Right forelimb (tissue), 1 donor: ENCODE data around the gene THRA.
"Not testable (repeated sequence)": the region's sequence is repeated elsewhere in the genome, so short reads cannot be mapped to it uniquely, and the experiment has no call there.

Experiments
- DNase-seq: peaks from one replicate; pipeline ENCODE4 v3.0.0-alpha.2; 2018

Gene THRA

DNA sequence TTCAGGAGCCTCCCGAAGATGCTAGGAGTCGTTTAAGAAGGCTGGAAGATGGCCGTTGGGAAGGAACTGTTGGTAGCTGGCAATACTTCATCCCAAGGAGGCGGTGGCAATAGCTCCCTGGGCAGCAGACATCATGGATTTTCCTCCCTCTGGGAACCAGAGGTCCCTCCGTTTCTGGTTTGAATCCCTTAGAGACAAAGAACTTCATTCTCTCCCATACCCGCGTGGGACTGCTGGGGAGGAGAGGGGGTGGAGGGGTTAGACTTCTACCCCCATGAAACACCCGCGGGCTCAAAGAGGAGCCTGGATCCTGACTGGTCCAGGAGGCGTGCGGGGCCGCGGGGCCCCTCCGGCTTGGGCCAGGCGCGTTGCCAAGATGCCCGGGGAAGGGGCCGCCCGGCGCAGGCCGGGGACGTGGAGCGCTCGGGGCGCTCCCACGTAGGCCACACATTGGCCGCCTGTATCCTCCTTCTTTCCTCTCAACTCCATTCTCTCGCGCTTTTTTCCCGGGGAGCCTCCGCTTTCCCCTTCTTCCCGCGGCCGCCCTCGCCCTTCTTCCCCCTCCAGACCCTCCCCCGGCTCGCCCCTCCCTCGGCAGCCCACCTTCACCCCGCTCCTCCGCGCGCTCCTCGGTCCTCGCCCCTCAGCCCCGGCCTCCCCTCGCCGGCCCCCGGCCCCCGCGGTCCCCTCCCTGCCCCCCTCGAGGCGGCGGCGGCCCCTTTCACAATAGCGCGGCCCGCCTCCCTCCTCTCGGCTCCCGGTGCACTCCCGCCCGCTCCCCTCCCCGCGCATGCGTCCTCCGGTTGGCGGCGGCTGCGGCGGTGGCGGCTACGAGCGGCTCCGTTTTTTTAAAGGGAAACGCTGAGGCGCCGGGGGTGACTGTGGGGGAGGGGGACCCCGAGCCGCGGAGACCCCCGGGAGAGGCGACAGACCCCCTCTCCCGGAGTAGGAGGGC lies 58.7 kb downstream of the THRA start, which contains the start of gene MSL1:
Gene MSL1, plus strand, starts transcription at position 791 of the 955 bp plus-strand sequence. CDS start 642 bp downstream, outside the sequence.
- peak; percentile 95 for DNase-seq

DNA sequence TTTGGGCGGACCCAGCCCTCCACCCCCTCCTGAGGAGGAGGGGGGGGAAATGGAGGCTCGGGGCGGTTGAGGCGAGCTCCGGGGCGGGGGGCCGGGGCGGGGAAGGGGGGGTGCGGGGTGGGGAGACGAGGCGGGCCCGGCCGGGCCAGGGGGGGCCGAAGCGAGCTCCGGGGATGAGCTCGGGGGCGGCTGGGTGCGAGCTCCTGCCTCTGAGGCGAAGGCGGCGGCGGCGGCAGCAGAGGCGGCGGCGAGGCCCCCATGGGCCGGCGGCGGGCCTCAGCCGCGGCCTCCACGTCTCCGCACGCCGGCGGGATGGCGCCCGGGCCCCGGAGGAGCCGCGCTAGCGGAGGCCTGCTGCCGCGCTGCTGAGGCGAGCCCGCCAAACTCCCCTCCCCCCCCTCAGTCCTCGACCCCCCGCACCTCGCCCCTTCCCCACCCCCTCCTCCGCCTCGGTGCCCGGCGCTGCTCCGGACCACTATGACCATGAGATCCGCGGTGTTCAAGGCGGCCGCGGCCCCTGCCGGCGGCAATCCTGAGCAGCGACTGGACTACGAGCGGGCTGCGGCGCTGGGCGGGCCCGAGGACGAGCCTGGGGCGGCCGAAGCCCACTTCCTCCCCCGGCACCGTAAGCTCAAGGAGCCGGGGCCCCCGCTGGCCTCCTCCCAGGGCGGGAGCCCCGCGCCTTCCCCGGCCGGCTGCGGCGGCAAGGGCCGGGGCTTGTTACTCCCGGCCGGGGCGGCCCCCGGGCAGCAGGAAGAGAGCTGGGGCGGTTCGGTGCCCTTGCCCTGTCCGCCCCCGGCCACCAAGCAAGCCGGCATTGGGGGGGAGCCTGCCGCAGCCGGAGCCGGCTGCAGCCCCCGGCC lies 59.6 kb downstream of the THRA start:
- DNase-seq = peak; percentile 73

DNA sequence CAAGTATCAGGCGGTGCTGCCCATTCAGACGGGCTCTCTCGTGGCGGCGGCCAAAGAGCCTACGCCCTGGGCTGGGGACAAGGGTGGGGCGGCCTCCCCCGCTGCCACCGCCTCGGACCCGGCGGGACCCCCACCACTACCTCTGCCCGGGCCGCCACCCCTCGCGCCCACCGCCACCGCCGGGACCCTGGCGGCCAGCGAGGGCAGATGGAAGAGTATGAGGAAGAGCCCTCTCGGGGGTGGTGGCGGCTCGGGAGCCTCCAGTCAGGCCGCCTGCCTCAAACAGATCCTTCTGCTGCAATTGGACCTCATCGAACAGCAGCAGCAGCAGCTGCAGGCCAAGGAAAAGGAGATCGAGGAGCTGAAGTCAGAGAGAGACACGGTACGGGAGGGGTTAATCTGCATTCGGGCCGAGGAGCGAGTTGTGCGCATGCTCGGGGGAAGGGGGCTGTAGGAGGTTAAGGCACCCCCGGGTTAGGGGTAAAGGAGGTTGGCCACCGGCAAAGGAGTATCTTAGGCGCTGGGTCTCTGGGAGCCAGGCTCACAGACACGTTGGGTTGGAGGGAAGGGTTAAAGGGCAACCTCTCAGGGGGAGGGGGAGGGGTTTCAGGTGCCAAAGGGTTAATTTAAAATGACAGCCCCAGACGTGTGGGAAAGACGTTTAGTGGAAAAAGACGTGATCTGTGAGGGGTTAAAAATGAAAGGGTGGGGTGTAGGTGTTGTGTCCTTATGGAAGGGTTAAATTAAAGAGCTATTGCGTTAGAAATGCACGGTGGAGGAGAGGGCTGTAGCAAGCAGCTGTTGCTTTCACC lies 60.4 kb downstream of the THRA start:
- peak; percentile 72 for DNase-seq

DNA sequence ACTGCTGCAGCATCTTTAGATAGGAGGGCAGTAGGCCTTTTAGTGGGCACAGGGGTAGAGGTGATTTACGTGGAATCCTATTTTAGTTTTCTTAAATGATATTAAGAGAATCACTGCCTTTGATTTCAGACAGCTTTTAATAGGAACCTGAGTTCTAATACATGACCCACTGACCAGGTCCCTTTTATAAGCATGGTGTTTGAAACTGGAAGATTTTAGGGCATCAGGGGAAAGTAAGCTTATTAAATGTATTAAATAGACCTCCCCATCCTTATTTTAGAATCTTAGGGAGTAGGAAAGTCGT lies 61.0 kb downstream of the THRA start:
- no peak for DNase-seq

DNA sequence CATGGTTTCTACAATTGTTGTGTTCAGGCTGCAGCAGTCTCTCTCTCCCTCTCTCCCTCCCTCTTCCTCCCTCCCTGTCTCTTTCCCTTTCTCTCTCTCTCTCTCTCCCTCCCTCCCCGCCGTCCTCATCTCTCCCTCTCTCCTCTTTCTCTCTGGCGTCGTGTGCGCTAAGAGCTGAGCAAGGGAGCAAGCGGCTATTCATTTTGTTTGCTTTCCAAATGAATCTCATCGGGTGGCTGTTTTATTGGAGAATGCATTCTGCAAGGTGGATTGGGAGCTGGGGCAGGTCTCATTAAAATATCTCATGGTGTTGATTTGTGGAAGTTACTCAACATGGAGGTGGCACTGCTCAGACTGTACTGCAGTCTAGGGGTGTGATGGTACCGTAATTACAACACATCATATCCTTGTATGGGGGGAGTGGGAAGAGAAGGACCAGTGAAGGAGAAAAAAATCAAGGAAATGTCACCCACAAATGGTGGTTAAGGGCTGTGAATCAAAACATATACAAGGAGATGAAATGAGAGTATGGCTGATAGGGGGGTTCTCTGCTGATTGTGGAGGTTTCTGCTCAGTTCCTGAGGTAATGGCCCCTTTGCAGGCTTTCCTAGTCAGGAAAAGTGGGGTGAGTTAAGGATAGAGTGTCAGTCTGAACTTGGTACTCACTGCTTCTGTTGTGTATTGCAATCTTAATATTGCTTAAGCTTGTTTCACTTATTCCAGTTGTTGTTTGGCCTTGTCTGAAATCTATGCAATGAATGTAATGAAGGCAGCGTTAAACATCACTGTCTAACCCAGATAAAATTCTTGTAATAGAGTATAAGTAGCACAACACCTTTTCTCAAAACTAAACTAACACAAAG lies 61.7 kb downstream of the THRA start:
- no peak for DNase-seq

DNA sequence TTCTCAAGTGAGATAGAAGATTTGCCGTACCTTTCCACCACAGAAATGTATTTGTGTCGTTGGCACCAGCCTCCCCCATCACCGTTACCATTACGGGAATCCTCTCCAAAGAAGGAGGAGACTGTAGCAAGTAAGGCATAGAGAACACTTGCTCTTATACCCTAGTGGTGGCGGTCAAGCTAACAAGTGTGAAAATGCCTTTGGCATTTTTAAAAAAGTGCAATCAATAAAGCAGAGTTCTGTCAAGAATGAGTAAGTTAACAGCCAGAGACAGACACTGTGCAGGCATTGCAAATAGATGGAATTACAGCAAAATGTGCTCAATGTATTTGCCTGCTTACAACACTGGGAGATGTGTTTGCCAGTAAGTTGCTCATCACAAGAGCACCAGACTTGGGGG lies 66.7 kb downstream of the THRA start:
- no peak for DNase-seq

DNA sequence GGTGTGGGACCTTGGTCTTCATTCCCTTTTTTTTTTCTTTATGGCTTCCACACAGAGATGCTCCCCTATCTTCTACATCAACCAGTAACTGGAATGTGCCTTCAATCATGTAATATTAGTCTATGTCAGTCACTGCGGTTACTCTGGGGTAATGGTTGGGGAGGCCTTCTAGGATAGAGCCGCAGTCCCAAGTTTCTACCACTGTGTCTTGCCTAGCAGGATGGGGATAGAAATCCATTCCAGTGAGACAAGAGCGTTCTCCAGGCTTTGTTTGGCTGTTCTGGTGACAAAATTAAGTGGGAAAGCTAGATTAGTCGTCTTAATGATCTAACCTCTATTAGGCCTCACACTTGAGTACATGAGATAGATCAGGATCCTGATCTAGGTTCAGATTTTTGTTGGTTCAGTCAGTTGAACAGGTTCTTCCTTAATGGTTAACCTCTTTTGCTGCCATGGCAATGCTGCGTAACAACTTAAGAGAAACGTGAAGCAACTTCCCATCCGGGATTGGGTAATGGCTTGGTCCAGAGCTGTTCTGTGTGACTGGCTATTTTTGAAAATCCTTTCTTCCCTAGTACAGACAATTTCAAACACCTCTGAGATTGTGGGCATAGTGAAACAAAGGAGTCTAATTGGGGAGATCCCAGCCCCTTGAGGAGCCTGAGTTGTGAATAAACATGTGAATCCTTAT lies 67.7 kb downstream of the THRA start:
- DNase-seq = no peak

DNA sequence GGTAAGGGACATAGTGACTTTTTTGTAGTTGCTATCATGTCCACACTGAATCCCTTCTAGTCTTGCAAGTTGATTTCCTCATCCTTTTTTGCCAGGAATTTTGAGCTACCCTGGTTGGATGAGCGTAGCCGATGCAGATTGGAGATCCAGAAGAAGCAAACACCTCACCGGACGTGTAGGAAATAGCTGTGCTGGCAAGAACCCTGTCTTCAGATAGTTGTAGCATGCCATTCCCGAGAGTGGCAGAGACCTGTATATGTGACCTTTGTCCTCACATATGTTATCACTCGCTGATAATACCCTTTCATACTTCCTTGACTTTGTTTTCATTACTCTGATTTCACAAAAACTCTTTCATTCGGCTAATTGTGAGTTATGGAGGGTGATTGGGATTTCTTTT lies 71.4 kb downstream of the THRA start:
- DNase-seq = no peak

DNA sequence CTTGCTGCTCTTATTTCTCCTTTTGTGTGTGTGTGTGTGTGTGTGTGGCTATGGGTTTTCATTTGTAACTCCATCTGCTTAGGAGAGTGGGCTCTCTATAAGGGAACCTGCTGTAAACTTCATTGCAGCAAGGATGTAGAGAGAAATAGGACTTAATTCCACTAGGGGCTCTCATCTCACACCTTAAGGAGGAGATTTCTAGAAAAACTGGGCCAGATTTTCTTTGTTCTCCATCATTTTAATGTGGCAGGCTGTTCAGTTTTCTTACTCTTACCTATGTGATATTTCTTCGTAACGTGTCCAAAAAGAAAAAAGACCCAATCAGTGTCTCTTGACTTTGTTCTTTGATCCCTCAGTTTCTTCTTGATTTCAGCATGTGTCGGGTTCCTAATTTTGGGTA lies 73.1 kb downstream of the THRA start:
- DNase-seq = no peak

DNA sequence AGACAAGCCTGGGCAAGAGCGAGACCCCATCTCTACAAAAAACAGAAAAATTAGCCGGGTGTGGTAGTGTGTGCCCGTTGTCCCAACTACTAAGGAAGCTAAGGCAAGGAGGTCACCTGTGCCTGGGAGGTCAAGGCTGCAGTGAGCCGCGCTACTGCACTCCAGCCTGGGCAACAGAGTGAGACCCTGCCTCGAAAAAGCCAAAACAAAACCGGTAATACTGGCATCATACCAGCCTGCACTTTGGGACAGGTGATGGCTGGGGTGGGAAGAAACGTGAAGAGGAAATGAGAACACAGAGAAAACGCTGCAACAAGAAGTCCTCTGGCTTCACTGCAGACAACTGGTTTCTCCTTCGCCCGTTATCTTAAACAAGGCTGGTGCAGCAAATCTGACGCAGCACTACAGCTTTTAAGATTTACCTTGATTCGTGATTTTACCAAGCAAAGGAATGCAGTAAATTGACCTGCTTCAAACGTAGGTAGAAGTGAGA lies 76.8 kb downstream of the THRA start:
- no peak for DNase-seq

DNA sequence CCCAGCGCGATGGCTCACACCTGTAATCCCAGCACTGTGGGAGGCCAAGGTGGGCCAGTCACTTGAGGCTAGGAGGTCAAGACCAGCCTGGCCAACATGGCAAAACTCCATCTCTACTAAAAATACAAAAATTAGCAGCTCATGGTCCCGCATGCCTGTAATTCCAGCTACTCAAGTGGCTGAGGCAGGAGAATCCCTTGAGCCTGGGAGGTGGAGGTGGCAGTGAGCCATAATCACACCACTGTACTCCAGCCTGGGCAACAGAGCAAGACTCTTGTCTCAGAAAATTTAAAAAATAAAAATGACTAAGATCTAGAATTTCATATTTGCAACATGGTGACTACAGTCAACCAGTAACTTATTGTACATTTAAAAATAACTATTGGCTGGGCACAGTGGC lies 80.4 kb downstream of the THRA start:
- DNase-seq = not testable (repeated sequence)
